Measurements from ENCODE around the gene STRIT1. TPM values are rescaled to one million over a fixed set of nuclear protein-coding genes. Genes with fewer than 3 reads are reported as not detected.
A peak's percentile ranks its signal among the peaks of the same experiment; 100 is the strongest.

STRIT1 gene
- total RNA-seq, 1 experiment from 2014 or later = not detected

GRCh38 chr3:155325263-155325835 is 31.9 kb upstream of the STRIT1 start:
- H3K4me1 ChIP-seq (replicated peaks) = no peaks in the 10 kb centered on the region
- no peaks in the 10 kb centered on the region for H3K9me3 ChIP-seq (replicated peaks)
- H3K4me3 ChIP-seq = no peak overlapping the region
- no peak overlapping the region for H3K27ac ChIP-seq
- no peaks in the 10 kb centered on the region for H3K36me3 ChIP-seq
- no peaks in the 10 kb centered on the region for H3K27me3 ChIP-seq (replicated peaks)
- DNase-seq (ENCODE audit: low read depth in 1 of 2, low spot score in 2 of 2) = no peak

DNA sequence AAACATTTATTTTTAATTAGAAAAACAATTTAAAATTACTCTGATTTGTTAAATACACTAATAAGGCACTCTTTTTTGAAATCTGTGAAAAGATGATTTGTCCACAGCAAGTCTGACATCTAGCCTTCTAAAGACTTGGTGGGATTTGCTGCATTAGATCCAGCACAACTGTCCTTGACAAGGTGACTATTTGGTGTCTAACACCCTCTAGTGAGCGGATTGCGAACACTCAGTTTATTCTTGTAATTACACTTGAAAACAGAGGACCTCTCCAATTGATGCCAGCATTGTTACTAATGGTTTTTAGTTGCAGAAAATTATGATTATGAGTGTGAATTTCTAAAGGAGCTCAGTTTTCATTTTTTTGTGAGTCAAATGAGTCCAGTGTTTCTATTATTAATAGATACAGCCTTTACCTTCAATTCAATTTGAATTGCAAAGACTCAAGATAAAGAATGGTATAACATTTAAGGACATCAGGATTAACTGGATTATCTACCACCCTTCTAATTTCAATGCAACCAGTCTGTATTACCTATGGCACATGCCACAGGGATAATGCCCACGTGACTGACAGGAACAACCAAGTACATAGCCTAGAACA is 29.7 kb upstream of the STRIT1 start:
- Histone ChIP-seq H3K27me3 (replicated peaks) (no peaks in the 10 kb centered on the region), H3K4me1 (replicated peaks) (no peaks in the 10 kb centered on the region), H3K36me3 (no peaks in the 10 kb centered on the region), H3K27ac (no peak overlapping the region), H3K9me3 (replicated peaks) (no peaks in the 10 kb centered on the region), H3K4me3 (no peak overlapping the region)
- peak; percentile 46 to 51 for DNase-seq (ENCODE audit: low read depth in 1 of 2, low spot score in 2 of 2)

- H3K36me3 ChIP-seq = no peaks in the 10 kb centered on the region
- H3K4me1 ChIP-seq (replicated peaks) = no peaks in the 10 kb centered on the region
- no peak overlapping the region for H3K27ac ChIP-seq
- no peak for DNase-seq (ENCODE audit: low read depth in 1 of 2, low spot score in 2 of 2)
- H3K9me3 ChIP-seq (replicated peaks) = no peaks in the 10 kb centered on the region
- no peaks in the 10 kb centered on the region for H3K27me3 ChIP-seq (replicated peaks)
- H3K4me3 ChIP-seq = no peak overlapping the region
Measured at GRCh38 chr3:155321418-155321817, 27.9 kb upstream of the STRIT1 start.

DNA sequence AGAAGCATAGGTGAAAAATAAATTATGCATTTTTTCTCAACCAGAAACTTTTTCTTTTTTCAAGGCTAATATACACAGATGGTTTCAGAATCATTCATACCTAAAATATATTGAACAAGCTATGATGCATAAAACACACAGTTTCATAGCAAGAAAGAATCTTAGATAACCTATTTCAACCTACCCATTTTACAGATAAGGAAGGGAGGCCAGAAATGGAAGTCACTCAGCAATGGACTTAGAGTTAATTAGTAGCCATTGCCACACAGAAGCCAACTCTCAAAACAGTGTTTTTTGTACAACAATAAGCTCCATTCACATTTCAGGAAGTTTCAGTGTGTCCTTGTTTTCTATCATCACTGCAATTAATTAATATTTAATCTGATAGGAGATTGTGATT is 27.5 kb upstream of the STRIT1 start:
- Histone ChIP-seq H3K36me3 (no peaks in the 10 kb centered on the region), H3K27ac (no peak overlapping the region), H3K27me3 (replicated peaks) (no peaks in the 10 kb centered on the region), H3K4me3 (no peak overlapping the region), H3K4me1 (replicated peaks) (no peaks in the 10 kb centered on the region), H3K9me3 (replicated peaks) (no peaks in the 10 kb centered on the region)
- DNase-seq (ENCODE audit: low read depth in 1 of 2, low spot score in 2 of 2) = no peak

GRCh38 chr3:155318740-155319139 is 25.3 kb upstream of the STRIT1 start:
- no peak overlapping the region for H3K27ac ChIP-seq

DNA sequence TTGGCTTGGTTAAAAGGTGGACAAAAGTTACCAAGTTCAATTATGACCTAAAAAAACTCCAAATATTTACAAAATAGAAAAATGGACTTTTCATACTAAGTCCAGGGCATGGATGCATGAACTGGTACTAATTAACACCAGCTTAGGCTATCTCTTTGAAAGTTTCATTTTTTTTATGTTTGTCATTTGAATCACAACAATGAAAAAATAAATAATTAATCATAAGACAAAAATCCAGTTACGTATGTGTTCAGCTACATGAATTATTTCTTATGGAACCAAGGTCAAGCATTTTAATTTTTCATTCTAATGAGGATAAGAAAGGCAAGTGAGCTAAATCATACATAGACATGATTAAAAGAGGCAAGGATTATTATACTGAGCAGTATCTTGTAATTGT is 23.7 kb upstream of the STRIT1 start:
- Histone ChIP-seq H3K27ac (no peak overlapping the region), H3K9me3 (replicated peaks) (no peaks in the 10 kb centered on the region), H3K27me3 (replicated peaks) (no peaks in the 10 kb centered on the region), H3K4me1 (replicated peaks) (no peaks in the 10 kb centered on the region), H3K4me3 (no peak overlapping the region), H3K36me3 (no peaks in the 10 kb centered on the region)
- DNase-seq (ENCODE audit: low read depth in 1 of 2, low spot score in 2 of 2) = no peak

More at GRCh38 chr3:155318740-155319139, 25.3 kb upstream of the STRIT1 start:
- Histone ChIP-seq H3K9me3 (replicated peaks) (no peaks in the 10 kb centered on the region), H3K36me3 (no peaks in the 10 kb centered on the region), H3K4me3 (no peak overlapping the region), H3K27me3 (replicated peaks) (no peaks in the 10 kb centered on the region), H3K4me1 (replicated peaks) (no peaks in the 10 kb centered on the region)
- no peak for DNase-seq (ENCODE audit: low read depth in 1 of 2, low spot score in 2 of 2)

GRCh38 chr3:155316426-155316825 is 22.9 kb upstream of the STRIT1 start:
- H3K9me3 ChIP-seq (replicated peaks) = no peaks in the 10 kb centered on the region
- no peak for DNase-seq (ENCODE audit: low read depth in 1 of 2, low spot score in 2 of 2)
- no peaks in the 10 kb centered on the region for H3K4me1 ChIP-seq (replicated peaks)
- no peak overlapping the region for H3K27ac ChIP-seq
- H3K4me3 ChIP-seq = no peak overlapping the region
- H3K27me3 ChIP-seq (replicated peaks) = no peaks in the 10 kb centered on the region
- H3K36me3 ChIP-seq = no peaks in the 10 kb centered on the region

GRCh38 chr3:155313916-155314315 is 20.4 kb upstream of the STRIT1 start:
- Histone ChIP-seq H3K4me3 (no peak overlapping the region), H3K27me3 (replicated peaks) (no peaks in the 10 kb centered on the region), H3K4me1 (replicated peaks) (no peaks in the 10 kb centered on the region), H3K36me3 (no peaks in the 10 kb centered on the region), H3K27ac (no peak overlapping the region), H3K9me3 (replicated peaks) (no peaks in the 10 kb centered on the region)
- no peak for DNase-seq (ENCODE audit: low read depth in 1 of 2, low spot score in 2 of 2)

- Histone ChIP-seq H3K27me3 (replicated peaks) (no peaks in the 10 kb centered on the region), H3K27ac (no peak overlapping the region), H3K9me3 (replicated peaks) (no peaks in the 10 kb centered on the region), H3K4me3 (no peak overlapping the region), H3K4me1 (replicated peaks) (no peaks in the 10 kb centered on the region), H3K36me3 (no peaks in the 10 kb centered on the region)
- DNase-seq (ENCODE audit: low read depth in 1 of 2, low spot score in 2 of 2) = no peak
Measured at GRCh38 chr3:155313300-155313699, 19.8 kb upstream of the STRIT1 start.

- H3K27ac ChIP-seq = no peak overlapping the region
- no peaks in the 10 kb centered on the region for H3K4me1 ChIP-seq (replicated peaks)
- H3K36me3 ChIP-seq = no peaks in the 10 kb centered on the region
- H3K9me3 ChIP-seq (replicated peaks) = no peaks in the 10 kb centered on the region
- no peak overlapping the region for H3K4me3 ChIP-seq
- DNase-seq (ENCODE audit: low read depth in 1 of 2, low spot score in 2 of 2) = no peak
- no peaks in the 10 kb centered on the region for H3K27me3 ChIP-seq (replicated peaks)
Measured at GRCh38 chr3:155312781-155313180, 19.3 kb upstream of the STRIT1 start.

DNA sequence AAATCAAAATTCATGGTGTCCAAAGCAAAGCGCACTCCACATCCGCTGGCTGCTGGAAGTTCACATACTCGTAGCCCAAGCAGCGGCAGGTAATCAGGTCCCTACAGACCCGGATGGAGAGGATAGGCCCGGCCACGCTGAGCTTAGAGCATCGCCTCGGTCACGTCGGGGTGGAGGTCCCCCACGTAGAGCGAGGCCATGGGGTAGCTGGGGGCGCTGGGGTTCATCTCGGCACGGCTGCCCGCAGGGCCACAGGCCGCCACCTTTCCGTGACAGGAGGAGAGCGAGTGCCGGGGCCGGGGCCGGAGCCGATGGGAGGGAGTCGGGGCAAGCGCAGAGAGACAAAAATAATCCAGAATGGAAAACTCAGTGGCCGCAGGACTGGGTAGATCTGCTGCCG is 16.1 kb upstream of the STRIT1 start:
- Histone ChIP-seq H3K27ac (no peak overlapping the region), H3K36me3 (no peaks in the 10 kb centered on the region), H3K9me3 (replicated peaks) (no peaks in the 10 kb centered on the region), H3K4me1 (replicated peaks) (no peaks in the 10 kb centered on the region), H3K27me3 (replicated peaks) (no peaks in the 10 kb centered on the region), H3K4me3 (no peak overlapping the region)
- no peak for DNase-seq (ENCODE audit: low read depth in 1 of 2, low spot score in 2 of 2)

GRCh38 chr3:155308831-155309230 is 15.3 kb upstream of the STRIT1 start:
- Histone ChIP-seq H3K9me3 (replicated peaks) (no peaks in the 10 kb centered on the region), H3K4me1 (replicated peaks) (no peaks in the 10 kb centered on the region), H3K27me3 (replicated peaks) (no peaks in the 10 kb centered on the region), H3K36me3 (no peaks in the 10 kb centered on the region), H3K27ac (no peak overlapping the region), H3K4me3 (no peak overlapping the region)
- no peak for DNase-seq (ENCODE audit: low read depth in 1 of 2, low spot score in 2 of 2)

DNA sequence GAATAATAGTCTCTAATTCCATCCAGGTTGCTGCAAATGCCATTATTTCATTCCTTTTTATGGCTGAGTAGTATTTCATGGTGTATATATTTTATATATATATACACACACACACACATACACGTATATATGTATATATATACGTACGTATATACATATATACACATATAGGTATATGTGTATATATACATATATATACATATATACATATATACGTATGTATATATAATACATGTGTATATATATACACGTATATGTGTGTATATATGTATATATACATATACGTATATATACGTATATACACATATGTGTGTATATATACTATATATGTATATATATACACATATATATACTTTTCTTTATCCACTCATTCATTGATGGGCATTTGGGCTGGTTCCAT is 13.7 kb upstream of the STRIT1 start:
- Histone ChIP-seq H3K4me1 (replicated peaks) (peaks cover 5% of the 10 kb centered on the region), H3K4me3 (no peak overlapping the region), H3K36me3 (no peaks in the 10 kb centered on the region), H3K9me3 (replicated peaks) (no peaks in the 10 kb centered on the region), H3K27me3 (replicated peaks) (no peaks in the 10 kb centered on the region), H3K27ac (no peak overlapping the region)
- no peak for DNase-seq (ENCODE audit: low read depth in 1 of 2, low spot score in 2 of 2)

DNA sequence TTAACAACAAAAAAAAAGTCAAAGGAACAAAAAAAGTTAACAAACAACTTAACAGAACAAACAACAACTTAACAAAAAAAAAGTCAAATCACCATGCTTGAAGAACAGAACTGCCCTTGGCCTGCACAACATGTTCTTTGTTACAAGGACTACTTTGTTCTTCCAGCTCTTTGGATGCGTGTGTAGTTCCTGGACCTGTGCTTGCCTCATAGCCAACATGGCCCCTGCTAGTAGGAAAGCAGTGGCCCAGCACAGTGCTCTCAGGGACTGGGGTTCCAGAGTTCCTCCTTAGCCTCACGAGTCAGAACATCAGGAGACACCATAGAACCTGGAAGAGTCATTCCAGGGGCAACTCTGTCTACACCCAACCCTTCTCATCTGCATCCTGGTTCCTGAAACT is 10.9 kb upstream of the STRIT1 start:
- Histone ChIP-seq H3K36me3 (no peaks in the 10 kb centered on the region), H3K27ac (no peak overlapping the region), H3K4me1 (replicated peaks) (peaks cover 9% of the 10 kb centered on the region), H3K4me3 (no peak overlapping the region), H3K9me3 (replicated peaks) (no peaks in the 10 kb centered on the region), H3K27me3 (replicated peaks) (no peaks in the 10 kb centered on the region)
- DNase-seq (ENCODE audit: low read depth in 1 of 2, low spot score in 2 of 2) = no peak

DNA sequence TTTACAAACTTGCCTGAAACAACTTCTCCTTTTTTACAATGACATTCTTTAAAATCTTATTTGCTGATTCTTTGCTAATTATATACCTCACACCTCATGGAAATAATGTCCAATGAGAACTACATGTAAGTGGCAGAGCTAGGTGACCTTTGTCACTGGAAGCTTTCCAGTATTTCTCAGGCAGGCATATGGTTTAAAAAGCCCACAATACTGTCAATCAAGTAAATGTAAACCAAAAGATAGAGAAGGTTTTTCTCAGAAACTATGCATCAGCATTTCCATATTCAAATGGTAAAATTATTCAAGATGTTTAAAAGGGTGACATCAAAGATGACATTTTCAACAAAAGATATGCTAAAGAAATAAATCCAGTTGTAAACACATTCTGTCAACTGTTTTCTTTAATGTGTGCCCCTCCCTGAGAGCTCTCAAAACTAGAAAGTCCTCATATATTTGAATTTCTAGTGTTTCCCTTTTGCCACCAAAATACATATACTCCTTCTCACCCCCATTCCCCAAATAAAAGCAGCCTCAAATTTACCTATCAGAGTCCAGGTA is 10.1 kb upstream of the STRIT1 start:
- peaks cover 9% of the 10 kb centered on the region for H3K4me1 ChIP-seq (replicated peaks)
- H3K27me3 ChIP-seq (replicated peaks) = no peaks in the 10 kb centered on the region
- no peaks in the 10 kb centered on the region for H3K36me3 ChIP-seq
- H3K4me3 ChIP-seq = no peak overlapping the region
- no peak overlapping the region for H3K27ac ChIP-seq
- DNase-seq (ENCODE audit: low read depth in 1 of 2, low spot score in 2 of 2) = no peak
- no peaks in the 10 kb centered on the region for H3K9me3 ChIP-seq (replicated peaks)
